Measurements from ENCODE around the gene DHX40. TPM values are rescaled to one million over a fixed set of nuclear protein-coding genes. Genes with fewer than 3 reads are reported as not detected.

DHX40 gene
- polyA plus RNA-seq, 1 of the 3 experiments (the other 2 are of a cell fraction): 33.8 TPM

GRCh38 chr17:59534583-59534982 is 30.8 kb upstream of the DHX40 start:
- ChIA-PET CTCF (interaction anchor here (1.1 to 5.8 kb wide), 2 partner anchors 13 to 108 kb away, joined by 3 to 38 read pairs; no protein-coding TSS in a partner anchor), POLR2A (no interaction called here)
- no peak overlapping the region for H3K4me3 ChIP-seq (ENCODE audit: low read depth in 2 of 2, low read length in 1 of 2)
- no peak overlapping the region for H2AFZ ChIP-seq (ENCODE audit: low read depth)
- 92% methylated on average over 1 of the region's 1 CpG for WGBS (ENCODE audit: low lambda C conversion rate)
- no peaks in the 10 kb centered on the region for H3K4me1 ChIP-seq (ENCODE audit: control insufficient read depth in 1 of 2, insufficient read depth in 2 of 2, low read depth in 1 of 2, low read length in 1 of 2)
- TF ChIP-seq USF2 (IDR thresholded peaks at IDR 0.05; ENCODE audit: borderline replicate concordance, low read depth, low read length): no peak
- no peak for TF ChIP-seq SMC3 (IDR thresholded peaks at IDR 0.05; ENCODE audit: low read depth, low read length)
- TF ChIP-seq RAD21 (IDR thresholded peaks at IDR 0.05; ENCODE audit: low read length): peak; percentile 46; the same call in 1 of the 2 replicates
- TF ChIP-seq GABPA (IDR thresholded peaks at IDR 0.05; ENCODE audit: low read depth): no peak
- no peak for TF ChIP-seq IRF3 (IDR thresholded peaks at IDR 0.05; ENCODE audit: low read depth, low read length)
- no peak for TF ChIP-seq ZBTB33 (IDR thresholded peaks at IDR 0.05; ENCODE audit: borderline replicate concordance, low read depth)
- TF ChIP-seq, protein P1, sequence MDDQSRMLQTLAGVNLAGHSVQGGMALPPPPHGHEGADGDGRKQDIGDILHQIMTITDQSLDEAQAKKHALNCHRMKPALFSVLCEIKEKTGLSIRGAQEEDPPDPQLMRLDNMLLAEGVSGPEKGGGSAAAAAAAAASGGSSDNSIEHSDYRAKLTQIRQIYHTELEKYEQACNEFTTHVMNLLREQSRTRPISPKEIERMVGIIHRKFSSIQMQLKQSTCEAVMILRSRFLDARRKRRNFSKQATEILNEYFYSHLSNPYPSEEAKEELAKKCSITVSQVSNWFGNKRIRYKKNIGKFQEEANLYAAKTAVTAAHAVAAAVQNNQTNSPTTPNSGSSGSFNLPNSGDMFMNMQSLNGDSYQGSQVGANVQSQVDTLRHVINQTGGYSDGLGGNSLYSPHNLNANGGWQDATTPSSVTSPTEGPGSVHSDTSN (IDR thresholded peaks at IDR 0.05): no peak
- no peak for TF ChIP-seq JUND (IDR thresholded peaks at IDR 0.05)
- TF ChIP-seq, protein P2, sequence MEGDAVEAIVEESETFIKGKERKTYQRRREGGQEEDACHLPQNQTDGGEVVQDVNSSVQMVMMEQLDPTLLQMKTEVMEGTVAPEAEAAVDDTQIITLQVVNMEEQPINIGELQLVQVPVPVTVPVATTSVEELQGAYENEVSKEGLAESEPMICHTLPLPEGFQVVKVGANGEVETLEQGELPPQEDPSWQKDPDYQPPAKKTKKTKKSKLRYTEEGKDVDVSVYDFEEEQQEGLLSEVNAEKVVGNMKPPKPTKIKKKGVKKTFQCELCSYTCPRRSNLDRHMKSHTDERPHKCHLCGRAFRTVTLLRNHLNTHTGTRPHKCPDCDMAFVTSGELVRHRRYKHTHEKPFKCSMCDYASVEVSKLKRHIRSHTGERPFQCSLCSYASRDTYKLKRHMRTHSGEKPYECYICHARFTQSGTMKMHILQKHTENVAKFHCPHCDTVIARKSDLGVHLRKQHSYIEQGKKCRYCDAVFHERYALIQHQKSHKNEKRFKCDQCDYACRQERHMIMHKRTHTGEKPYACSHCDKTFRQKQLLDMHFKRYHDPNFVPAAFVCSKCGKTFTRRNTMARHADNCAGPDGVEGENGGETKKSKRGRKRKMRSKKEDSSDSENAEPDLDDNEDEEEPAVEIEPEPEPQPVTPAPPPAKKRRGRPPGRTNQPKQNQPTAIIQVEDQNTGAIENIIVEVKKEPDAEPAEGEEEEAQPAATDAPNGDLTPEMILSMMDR (IDR thresholded peaks at IDR 0.05): peak; percentile 39; the same call in 1 of the 2 replicates
- no peak for TF ChIP-seq TEAD4 (IDR thresholded peaks at IDR 0.05; ENCODE audit: borderline replicate concordance, insufficient read depth)
- no peak for TF ChIP-seq YY1 (IDR thresholded peaks at IDR 0.05; ENCODE audit: low read depth)
- no peak for TF ChIP-seq FOXJ3 (CRISPR knock-in tag; IDR thresholded peaks at IDR 0.05)
- no peak for TF ChIP-seq EP300 (IDR thresholded peaks at IDR 0.05; ENCODE audit: borderline replicate concordance in 1 of 2, low read depth in 1 of 2, low read length in 1 of 2)
- TF ChIP-seq, protein P3, sequence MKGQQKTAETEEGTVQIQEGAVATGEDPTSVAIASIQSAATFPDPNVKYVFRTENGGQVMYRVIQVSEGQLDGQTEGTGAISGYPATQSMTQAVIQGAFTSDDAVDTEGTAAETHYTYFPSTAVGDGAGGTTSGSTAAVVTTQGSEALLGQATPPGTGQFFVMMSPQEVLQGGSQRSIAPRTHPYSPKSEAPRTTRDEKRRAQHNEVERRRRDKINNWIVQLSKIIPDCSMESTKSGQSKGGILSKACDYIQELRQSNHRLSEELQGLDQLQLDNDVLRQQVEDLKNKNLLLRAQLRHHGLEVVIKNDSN (IDR thresholded peaks at IDR 0.05; ENCODE audit: borderline replicate concordance, low read depth): no peak
- TF ChIP-seq GATA2 (CRISPR knock-in tag; IDR thresholded peaks at IDR 0.05): no peak
- TF ChIP-seq MEF2A (IDR thresholded peaks at IDR 0.05; ENCODE audit: borderline replicate concordance, low read depth): no peak
- no peak for TF ChIP-seq FOSL2 (IDR thresholded peaks at IDR 0.05; ENCODE audit: borderline replicate concordance, low read depth)
- no peaks in the 10 kb centered on the region for H3K9me3 ChIP-seq
- H3K4me2 ChIP-seq: no peak overlapping the region
- no peaks in the 10 kb centered on the region for H3K79me2 ChIP-seq (ENCODE audit: insufficient read depth)
- no peaks in the 10 kb centered on the region for H3K36me3 ChIP-seq (replicated peaks in 1 of 2; ENCODE audit: control insufficient read depth in 1 of 2, insufficient read depth in 2 of 2, low read length in 1 of 2)
- no peak overlapping the region for H3K9ac ChIP-seq
- H3K27me3 ChIP-seq (ENCODE audit: insufficient read depth): peaks cover 6% of the 10 kb centered on the region; the same call in 1 of the 2 replicates
- peak; percentile 58 for DNase-seq
- H4K20me1 ChIP-seq (ENCODE audit: insufficient read depth): no peaks in the 10 kb centered on the region
- no peaks in the 10 kb centered on the region for H3F3A ChIP-seq (replicated peaks; ENCODE audit: insufficient read depth)
- no peaks in the 10 kb centered on the region for H3K9me2 ChIP-seq
- H3K27ac ChIP-seq (ENCODE audit: low read depth in 2 of 2, low read length in 1 of 2): no peak overlapping the region

All from SK-N-SH (cell line).